ENCODE results near the gene LRRC75A.
"Not testable (repeated sequence)": the region's sequence is repeated elsewhere in the genome, so short reads cannot be mapped to it uniquely, and the experiment has no call there.

Gene LRRC75A

DNA sequence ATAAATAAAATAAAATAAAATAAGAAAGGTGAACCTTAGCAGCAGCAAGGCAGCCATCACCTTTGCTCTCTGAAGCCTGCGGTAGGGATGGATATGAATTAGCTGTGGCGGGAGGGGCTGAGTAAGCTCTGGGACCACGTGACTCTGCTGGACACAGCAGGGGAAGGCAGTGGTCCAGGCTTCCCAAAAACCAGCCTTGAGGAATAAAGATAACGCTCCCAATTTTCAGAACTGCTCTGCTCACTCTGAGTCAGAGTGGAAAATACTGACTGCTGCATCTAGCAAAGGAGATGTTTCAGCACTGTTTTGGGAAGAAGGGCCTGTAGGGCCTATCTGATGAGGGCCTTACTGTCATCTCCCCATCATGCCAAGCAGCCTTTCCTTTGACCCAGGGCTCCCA is 96.1 kb downstream of the LRRC75A start:
- DNase-seq, result not testable (repeated sequence)

DNA sequence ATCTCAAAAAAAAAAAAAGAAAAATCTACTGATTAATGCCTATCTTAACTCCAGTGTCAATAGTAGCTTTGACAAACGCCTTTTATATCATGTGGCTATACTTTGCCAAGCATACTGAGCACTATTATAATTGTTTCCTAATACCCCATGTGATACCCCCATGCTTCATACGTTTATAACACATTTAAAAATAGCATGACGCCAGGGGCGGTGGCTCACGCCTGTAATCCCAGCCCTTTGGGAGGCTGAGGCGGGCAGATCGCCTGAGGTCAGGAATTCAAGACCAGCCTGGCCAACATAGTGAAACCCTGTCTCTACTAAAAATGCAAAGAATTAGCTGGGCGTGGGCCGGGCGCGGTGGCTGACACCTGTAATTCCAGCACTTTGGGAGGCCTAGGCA is 99.5 kb downstream of the LRRC75A start:
- not testable (repeated sequence) for DNase-seq
